Measurements from ENCODE around the gene SCUBE1.

Gene SCUBE1

DNA sequence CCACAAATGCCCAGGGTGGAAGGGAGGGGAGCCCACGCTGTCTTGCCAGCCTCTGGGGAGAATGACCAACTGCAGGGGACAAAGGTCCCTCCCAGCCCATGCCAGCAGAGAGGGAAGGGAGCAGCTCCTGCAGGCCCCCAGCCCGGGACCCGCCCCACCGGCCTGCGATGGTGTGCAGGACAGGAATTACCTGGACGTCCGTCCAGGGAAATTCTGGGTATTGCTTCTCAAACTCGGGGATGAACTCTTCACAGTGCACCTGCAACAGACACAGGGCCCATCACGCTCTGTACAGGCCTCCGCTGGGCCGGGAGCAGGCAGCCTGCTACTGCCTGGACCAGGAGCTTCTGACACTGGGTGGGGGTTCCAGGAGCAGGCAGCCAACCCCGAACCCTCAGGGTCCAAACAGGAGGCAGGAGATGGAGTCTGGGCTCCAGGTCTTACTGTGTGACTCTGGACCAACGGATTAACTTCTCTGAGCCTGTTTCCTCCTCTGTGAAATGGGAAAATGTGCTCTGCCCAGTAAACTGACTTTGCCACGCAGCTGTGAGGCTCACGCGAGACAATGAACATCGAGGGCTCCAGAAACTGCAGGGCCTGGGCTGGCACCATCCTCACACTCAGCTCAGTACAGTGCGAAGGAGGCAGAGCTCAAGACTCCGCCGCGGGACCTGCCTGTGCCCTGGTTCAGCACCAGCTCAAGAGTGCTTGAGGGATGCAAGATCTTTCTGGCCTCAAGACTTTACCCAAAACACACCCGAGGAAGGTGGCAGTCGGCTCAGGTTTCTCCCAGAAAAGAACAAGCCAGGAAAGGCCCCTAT lies 173.7 kb downstream of the SCUBE1 start:
- no peak overlapping the region for H3K4me3 ChIP-seq (ENCODE audit: low read depth, low read length)
- DNase-seq (ENCODE audit: low read depth), result no peak
- TF ChIP-seq, protein P1, sequence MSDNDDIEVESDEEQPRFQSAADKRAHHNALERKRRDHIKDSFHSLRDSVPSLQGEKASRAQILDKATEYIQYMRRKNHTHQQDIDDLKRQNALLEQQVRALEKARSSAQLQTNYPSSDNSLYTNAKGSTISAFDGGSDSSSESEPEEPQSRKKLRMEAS (IDR thresholded peaks at IDR 0.05; ENCODE audit: low read depth, low read length), result no peak
- TF ChIP-seq POLR2A (IDR thresholded peaks at IDR 0.05; ENCODE audit: extremely low read depth, insufficient read length), result no peak
- no peak for TF ChIP-seq MYC (IDR thresholded peaks at IDR 0.05; ENCODE audit: low read depth, low read length)
- TF ChIP-seq, protein P2, sequence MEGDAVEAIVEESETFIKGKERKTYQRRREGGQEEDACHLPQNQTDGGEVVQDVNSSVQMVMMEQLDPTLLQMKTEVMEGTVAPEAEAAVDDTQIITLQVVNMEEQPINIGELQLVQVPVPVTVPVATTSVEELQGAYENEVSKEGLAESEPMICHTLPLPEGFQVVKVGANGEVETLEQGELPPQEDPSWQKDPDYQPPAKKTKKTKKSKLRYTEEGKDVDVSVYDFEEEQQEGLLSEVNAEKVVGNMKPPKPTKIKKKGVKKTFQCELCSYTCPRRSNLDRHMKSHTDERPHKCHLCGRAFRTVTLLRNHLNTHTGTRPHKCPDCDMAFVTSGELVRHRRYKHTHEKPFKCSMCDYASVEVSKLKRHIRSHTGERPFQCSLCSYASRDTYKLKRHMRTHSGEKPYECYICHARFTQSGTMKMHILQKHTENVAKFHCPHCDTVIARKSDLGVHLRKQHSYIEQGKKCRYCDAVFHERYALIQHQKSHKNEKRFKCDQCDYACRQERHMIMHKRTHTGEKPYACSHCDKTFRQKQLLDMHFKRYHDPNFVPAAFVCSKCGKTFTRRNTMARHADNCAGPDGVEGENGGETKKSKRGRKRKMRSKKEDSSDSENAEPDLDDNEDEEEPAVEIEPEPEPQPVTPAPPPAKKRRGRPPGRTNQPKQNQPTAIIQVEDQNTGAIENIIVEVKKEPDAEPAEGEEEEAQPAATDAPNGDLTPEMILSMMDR (IDR thresholded peaks at IDR 0.05; ENCODE audit: low read depth, low read length), result no peak

DNA sequence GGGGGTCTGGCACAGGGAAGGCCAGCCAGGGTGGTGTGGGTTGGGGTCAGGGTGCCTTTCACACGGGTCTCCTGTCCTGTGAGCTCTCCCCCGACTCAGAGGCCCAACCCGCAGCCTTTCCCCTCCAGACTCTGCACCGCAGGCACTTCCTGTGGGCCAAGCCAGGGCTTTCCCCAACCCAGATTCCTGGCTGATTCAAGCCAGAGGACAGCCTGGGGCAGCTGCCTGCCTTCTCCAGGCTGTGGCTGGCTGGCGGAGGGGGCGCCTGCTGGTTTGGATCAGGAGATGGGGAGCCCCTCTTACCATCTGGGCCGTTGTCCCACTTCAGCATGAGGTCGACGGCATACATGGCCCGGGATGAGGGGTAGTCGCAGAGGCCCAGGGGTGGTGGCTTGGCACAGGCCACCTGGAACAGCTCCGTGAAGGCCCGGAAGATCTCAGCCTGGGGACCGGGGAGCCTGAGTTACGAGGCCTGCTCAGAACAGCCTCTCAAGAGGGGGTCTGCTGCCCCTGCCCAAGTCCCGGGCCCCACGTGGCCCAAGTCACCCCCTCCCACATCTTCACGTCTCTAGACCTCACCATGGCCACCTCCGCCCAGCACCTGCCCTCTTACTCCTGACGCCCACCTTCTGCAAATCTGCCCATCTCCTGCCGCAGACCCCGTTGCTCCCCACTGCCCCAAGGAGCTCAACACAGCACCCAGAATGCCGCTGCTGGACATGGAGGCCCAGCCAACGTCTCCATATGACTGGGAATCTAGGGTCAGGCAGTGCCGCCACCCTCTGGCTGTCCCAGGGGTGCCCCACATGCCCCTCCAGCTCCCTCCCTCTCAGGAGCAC lies 174.5 kb downstream of the SCUBE1 start:
- TF ChIP-seq, protein P1 (IDR thresholded peaks at IDR 0.05; ENCODE audit: low read depth, low read length), result no peak
- TF ChIP-seq, protein P2 (IDR thresholded peaks at IDR 0.05; ENCODE audit: low read depth, low read length), result no peak
- TF ChIP-seq POLR2A (IDR thresholded peaks at IDR 0.05; ENCODE audit: extremely low read depth, insufficient read length) (no peak), MYC (IDR thresholded peaks at IDR 0.05; ENCODE audit: low read depth, low read length) (no peak)
- H3K4me3 ChIP-seq (ENCODE audit: low read depth, low read length), result no peak overlapping the region
- DNase-seq (ENCODE audit: low read depth), result no peak

DNA sequence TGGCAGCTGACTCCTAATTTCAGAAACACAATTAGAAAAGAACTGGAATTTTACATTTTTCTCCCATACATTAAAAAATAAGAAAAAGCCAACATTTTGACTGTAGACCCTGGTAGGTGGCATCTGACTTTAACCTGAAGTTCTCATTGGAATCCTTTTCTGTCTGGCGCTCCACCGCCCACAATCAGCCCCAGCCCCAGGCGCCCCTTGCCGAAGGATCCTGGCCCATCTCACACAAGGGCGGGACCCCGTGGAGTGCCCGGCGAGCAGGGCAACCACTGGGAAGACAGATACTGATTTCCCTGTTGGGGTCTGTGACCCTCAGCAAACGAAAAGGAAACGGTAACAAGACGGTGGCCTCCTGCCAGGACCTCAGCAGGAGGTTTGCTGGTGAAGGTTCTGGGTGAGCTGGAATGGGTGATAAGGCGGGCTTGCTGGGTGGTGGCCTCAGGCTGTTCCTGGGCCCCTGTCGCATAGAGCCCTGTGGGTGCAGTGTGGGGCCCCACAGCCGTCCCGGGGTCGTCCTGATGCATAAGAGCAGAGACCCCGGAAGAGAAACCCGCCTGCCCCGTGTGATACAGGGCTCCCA lies 176.1 kb downstream of the SCUBE1 start:
- no peak overlapping the region for H3K4me3 ChIP-seq (ENCODE audit: low read depth, low read length)
- TF ChIP-seq, protein P1 (IDR thresholded peaks at IDR 0.05; ENCODE audit: low read depth, low read length), result no peak
- TF ChIP-seq MYC (IDR thresholded peaks at IDR 0.05; ENCODE audit: low read depth, low read length) (no peak), POLR2A (IDR thresholded peaks at IDR 0.05; ENCODE audit: extremely low read depth, insufficient read length) (no peak)
- TF ChIP-seq, protein P2 (IDR thresholded peaks at IDR 0.05; ENCODE audit: low read depth, low read length), result no peak
- no peak for DNase-seq (ENCODE audit: low read depth)

DNA sequence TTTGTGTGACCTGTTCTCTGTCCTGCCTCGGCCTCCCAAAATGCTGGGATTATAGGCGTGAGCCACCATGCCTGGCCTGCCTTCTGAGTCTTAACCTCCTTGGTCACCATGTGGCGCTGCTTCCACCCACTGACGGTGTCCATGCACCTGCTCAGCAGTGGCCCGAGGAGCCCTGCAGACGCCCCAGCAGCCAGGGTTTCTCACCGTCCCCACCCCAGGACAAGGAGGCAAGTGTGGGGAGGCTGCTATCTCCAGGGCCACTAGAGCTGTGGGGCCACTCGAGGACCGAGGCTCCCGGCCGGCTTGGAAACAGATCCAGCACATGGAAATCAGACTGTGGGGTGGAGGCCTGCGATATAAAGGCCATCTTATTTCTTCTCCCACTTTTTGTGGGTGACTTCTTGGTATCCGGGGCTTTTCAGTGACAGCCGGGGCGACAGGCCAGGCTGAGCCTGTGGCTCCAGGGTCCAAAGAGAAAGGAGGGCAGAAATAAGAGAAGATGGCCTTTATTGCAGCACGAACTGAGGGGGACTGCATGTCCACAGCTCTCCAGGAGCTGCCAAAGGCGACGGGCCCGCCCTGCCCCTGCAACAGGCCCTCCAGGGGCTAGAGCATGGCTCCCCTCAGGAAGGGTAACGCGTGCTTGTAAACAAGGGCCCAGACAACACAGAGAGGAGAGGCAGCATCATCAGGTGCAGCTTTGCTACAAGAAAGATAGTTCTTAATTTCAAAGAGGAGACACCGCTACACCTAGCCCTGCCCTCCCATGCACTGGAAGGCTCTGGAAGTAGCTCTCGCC lies 176.8 kb downstream of the SCUBE1 start:
- H3K4me3 ChIP-seq (ENCODE audit: low read depth, low read length), result no peak overlapping the region
- TF ChIP-seq, protein P1 (IDR thresholded peaks at IDR 0.05; ENCODE audit: low read depth, low read length), result no peak
- TF ChIP-seq POLR2A (IDR thresholded peaks at IDR 0.05; ENCODE audit: extremely low read depth, insufficient read length), result no peak
- TF ChIP-seq, protein P2 (IDR thresholded peaks at IDR 0.05; ENCODE audit: low read depth, low read length), result no peak
- TF ChIP-seq MYC (IDR thresholded peaks at IDR 0.05; ENCODE audit: low read depth, low read length), result no peak
- no peak for DNase-seq (ENCODE audit: low read depth)

DNA sequence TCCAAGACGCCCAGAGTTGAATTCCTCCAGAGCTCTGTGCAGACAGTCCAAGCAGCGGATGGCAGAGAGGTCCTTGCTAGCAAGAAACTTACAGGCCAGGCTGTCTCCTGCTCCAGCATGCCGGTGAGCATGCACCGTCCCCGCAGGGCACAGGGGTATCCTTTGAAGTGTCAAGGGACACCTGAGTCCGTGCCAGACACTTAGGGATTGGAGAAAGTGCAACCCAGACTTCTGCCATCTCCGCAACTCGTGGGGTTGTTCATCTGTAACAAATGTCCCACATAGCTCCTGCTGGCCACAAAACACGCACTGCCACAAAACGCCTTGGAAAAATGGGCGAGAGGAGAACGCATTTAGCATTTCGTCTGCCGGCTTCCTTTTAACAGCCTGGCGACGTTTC lies 178.5 kb downstream of the SCUBE1 start:
- DNase-seq (ENCODE audit: low read depth), result no peak
- TF ChIP-seq POLR2A (IDR thresholded peaks at IDR 0.05; ENCODE audit: extremely low read depth, insufficient read length) (no peak), MYC (IDR thresholded peaks at IDR 0.05; ENCODE audit: low read depth, low read length) (no peak)
- TF ChIP-seq, protein P1 (IDR thresholded peaks at IDR 0.05; ENCODE audit: low read depth, low read length), result no peak
- TF ChIP-seq, protein P2 (IDR thresholded peaks at IDR 0.05; ENCODE audit: low read depth, low read length), result no peak
- H3K4me3 ChIP-seq (ENCODE audit: low read depth, low read length), result no peak overlapping the region
